NCI-H2196 treated with DMSO at 0.1 percent for 48 hours (cell line): Measurements from ENCODE around the gene CCDC141.

ENCODE experiments used
- DNase-seq: peaks from one replicate; lab custom pipeline; 2025; ENCODE audit not compliant: unreplicated experiment; lab: John Stamatoyannopoulos, UW

Gene CCDC141

GRCh38 chr2:178783889-178784288 is 266.0 kb downstream of the CCDC141 start:
- no peak for DNase-seq

DNA sequence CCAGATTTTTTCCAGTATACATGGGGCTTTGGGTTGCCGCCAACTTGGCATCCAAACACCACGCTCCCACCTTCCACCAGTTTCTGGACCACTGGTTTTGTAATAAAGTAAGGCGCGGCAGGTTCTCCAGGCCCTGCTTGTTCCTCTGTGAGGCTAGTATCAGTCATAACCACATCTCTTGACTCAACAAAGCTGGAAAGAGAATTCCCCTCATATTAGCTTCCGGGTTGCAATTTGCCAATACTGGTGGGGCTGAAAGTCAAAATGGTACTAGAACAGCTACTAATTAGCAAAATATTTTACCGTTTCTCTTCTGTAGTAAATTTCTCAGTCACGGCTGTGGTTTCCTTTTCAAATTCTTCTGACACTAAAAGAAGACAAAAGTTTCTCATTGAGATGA is 267.7 kb downstream of the CCDC141 start:
- DNase-seq = no peak
